Panc1 (cell line): ENCODE measurements around the gene ANKRD22. TPM values are rescaled to one million over a fixed set of nuclear protein-coding genes. Genes with fewer than 3 reads are reported as not detected.

ENCODE experiments used
- ATAC-seq: fragments of 200-7000 bp; cut with Tn5 transposase; 2 replicates; pipeline ENCODE4 v1.9.1; 2020; ENCODE audit warnings: mild to moderate bottlenecking, moderate library complexity
- BruUV-seq: library from RNA; stranded (reverse); fragments of 400-500 nt; replicated peaks from 2 replicates; lab custom pipeline; 2021; lab: Mats Ljungman, UMichigan
- CTCF ChIA-PET: fragments of 300-600 bp; sonication (Branson Sonifier 250); formaldehyde crosslinking; loops from one replicate; lab custom pipeline; 2022; ENCODE audit warnings: antibody characterized with exemption; lab: Charles Lee
- POLR2A ChIA-PET: fragments of 300-600 bp; sonication (Branson Sonifier 250); formaldehyde crosslinking; loops from one replicate; lab custom pipeline; 2022; ENCODE audit warnings: antibody characterized with exemption; lab: Charles Lee
- DNase-seq: peaks from one replicate; pipeline ENCODE4 v3.0.0-alpha.2; 2010; ENCODE audit warnings: low read depth, low spot score
- H3K27ac ChIP-seq: 2 replicates; pipeline ENCODE4 v1.5.1; 2011; ENCODE audit warnings: mild to moderate bottlenecking, low read length, inconsistent platforms
- H3K27me3 ChIP-seq: fragments of 200-500 bp; sonication (Bioruptor generic); 2 replicates; pipeline ENCODE4 v1.6.0; 2014; ENCODE audit warnings: low read length, inconsistent platforms; ENCODE audit not compliant: control insufficient read depth, insufficient read depth
- H3K36me3 ChIP-seq: fragments of 200-500 bp; sonication (Bioruptor generic); 2 replicates; pipeline ENCODE4 v1.5.1; 2014; ENCODE audit warnings: inconsistent platforms, mild to moderate bottlenecking, low read length, moderate library complexity; ENCODE audit not compliant: control insufficient read depth, insufficient read depth
- H3K4me1 ChIP-seq: 2 replicates; pipeline ENCODE4 v1.5.1; 2011; ENCODE audit warnings: inconsistent platforms, mild to moderate bottlenecking, low read length, moderate library complexity; ENCODE audit not compliant: control insufficient read depth, insufficient read depth
- H3K4me3 ChIP-seq, 2 experiments: 2 replicates each; pipeline ENCODE4 v1.5.1; 2011 to 2012; ENCODE audit warnings: low read depth in 2 of 2, low read length in 2 of 2, mild to moderate bottlenecking in 2 of 2, inconsistent platforms in 1 of 2, moderate library complexity in 1 of 2
- H3K9me3 ChIP-seq: fragments of 200-500 bp; sonication (Bioruptor generic); 2 replicates; pipeline ENCODE4 v1.5.1; 2014; ENCODE audit warnings: low read depth, mild to moderate bottlenecking, inconsistent platforms, low read length, moderate library complexity; ENCODE audit not compliant: control insufficient read depth, insufficient read depth
- POLR2AphosphoS5 ChIP-seq: IDR thresholded peaks from 2 replicates; pipeline ENCODE4 v1.6.1; 2012; ENCODE audit warnings: mild to moderate bottlenecking, low read depth, low read length, moderate library complexity
- SIN3A ChIP-seq: IDR thresholded peaks from 2 replicates; pipeline ENCODE4 v1.6.1; 2012; ENCODE audit warnings: low read depth, mild to moderate bottlenecking, low read length, moderate library complexity, borderline replicate concordance; ENCODE audit not compliant: insufficient read depth
- TCF7L2 ChIP-seq: IDR thresholded peaks from 2 replicates; pipeline ENCODE4 v1.6.1; 2011; ENCODE audit warnings: mild to moderate bottlenecking, low read depth, low read length, inconsistent platforms
- in situ Hi-C: cut with HindIII; loops from 2 replicates; pipeline ENCODE4 v1.10.0; 2016; ENCODE audit warnings: low sequenced_read_pairs, low pct_unique_long_range_greater_than_20kb
- intact Hi-C: fragments of 100-400 bp; cut with micrococcal nuclease; formaldehyde crosslinking; loops from one replicate; pipeline ENCODE4 v1.10.0; 2022; ENCODE audit not compliant: unreplicated experiment
- total RNA-seq: library from RNA; stranded (reverse); gene quantifications from one replicate; pipeline ENCODE4 v1.2.1, GENCODE V29; 2021; ENCODE audit not compliant: unreplicated experiment
- TF ChIP-seq, protein P1 (sequence below), 2 experiments: IDR thresholded peaks; 2 replicates each; pipeline ENCODE4 v1.6.1; 2011 to 2012; ENCODE audit warnings: low read depth in 2 of 2, control low read depth in 1 of 2, low read length in 1 of 2, mild to moderate bottlenecking in 1 of 2, moderate library complexity in 1 of 2; ENCODE audit not compliant: insufficient read depth in 1 of 2
- TF ChIP-seq, protein P2 (sequence below): fragments of 450-650 bp; IDR thresholded peaks from 2 replicates; pipeline ENCODE4 v1.5.1; 2017; ENCODE audit warnings: mild to moderate bottlenecking

ANKRD22 gene
- total RNA-seq, 1 experiment from 2014 or later: 0.15 TPM

DNA sequence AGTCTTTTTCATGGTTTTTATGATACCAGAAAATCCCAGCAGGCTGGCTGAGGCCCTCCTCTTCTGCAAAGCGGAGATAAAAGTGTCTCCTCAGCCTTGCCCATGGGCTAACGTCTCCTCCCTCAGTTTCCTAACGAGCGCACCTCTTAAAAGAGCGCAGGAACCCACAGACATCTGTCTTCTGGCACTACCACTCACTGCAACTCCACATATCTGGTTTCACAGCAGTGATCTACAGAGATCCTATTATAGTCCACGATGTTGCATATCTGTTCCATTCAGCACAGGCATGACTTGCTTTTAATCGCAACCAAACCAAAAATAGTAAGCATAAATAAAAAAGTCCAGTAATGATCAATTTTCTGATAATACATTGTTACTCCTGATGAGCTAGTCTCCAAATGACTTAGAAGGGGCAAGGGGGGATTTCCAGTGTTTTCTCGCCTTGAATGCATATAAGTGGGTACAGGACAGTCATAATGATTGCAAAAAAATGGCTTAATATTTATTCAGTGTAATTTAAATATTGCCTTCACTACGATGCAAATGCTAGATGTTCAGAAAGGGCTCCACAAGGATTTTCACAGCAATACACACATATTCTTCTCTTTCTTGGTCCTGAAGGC is 20.9 kb downstream of the ANKRD22 start:
- 0 out of 2 replicates have a peak, but pooled peaks cover 2% of the 10 kb centered on the region for H3K27me3 ChIP-seq
- ChIA-PET CTCF (no interaction called here), POLR2A (no interaction called here)
- TF ChIP-seq, protein P1, sequence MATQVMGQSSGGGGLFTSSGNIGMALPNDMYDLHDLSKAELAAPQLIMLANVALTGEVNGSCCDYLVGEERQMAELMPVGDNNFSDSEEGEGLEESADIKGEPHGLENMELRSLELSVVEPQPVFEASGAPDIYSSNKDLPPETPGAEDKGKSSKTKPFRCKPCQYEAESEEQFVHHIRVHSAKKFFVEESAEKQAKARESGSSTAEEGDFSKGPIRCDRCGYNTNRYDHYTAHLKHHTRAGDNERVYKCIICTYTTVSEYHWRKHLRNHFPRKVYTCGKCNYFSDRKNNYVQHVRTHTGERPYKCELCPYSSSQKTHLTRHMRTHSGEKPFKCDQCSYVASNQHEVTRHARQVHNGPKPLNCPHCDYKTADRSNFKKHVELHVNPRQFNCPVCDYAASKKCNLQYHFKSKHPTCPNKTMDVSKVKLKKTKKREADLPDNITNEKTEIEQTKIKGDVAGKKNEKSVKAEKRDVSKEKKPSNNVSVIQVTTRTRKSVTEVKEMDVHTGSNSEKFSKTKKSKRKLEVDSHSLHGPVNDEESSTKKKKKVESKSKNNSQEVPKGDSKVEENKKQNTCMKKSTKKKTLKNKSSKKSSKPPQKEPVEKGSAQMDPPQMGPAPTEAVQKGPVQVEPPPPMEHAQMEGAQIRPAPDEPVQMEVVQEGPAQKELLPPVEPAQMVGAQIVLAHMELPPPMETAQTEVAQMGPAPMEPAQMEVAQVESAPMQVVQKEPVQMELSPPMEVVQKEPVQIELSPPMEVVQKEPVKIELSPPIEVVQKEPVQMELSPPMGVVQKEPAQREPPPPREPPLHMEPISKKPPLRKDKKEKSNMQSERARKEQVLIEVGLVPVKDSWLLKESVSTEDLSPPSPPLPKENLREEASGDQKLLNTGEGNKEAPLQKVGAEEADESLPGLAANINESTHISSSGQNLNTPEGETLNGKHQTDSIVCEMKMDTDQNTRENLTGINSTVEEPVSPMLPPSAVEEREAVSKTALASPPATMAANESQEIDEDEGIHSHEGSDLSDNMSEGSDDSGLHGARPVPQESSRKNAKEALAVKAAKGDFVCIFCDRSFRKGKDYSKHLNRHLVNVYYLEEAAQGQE (IDR thresholded peaks at IDR 0.05; ENCODE audit: insufficient read depth in 1 of 2, low read depth in 2 of 2, low read length in 1 of 2): no peak
- TF ChIP-seq SIN3A: no peak
- TF ChIP-seq POLR2AphosphoS5: no peak
- TF ChIP-seq, protein P2, sequence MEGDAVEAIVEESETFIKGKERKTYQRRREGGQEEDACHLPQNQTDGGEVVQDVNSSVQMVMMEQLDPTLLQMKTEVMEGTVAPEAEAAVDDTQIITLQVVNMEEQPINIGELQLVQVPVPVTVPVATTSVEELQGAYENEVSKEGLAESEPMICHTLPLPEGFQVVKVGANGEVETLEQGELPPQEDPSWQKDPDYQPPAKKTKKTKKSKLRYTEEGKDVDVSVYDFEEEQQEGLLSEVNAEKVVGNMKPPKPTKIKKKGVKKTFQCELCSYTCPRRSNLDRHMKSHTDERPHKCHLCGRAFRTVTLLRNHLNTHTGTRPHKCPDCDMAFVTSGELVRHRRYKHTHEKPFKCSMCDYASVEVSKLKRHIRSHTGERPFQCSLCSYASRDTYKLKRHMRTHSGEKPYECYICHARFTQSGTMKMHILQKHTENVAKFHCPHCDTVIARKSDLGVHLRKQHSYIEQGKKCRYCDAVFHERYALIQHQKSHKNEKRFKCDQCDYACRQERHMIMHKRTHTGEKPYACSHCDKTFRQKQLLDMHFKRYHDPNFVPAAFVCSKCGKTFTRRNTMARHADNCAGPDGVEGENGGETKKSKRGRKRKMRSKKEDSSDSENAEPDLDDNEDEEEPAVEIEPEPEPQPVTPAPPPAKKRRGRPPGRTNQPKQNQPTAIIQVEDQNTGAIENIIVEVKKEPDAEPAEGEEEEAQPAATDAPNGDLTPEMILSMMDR: no peak
- no peak for TF ChIP-seq TCF7L2
- DNase-seq: no peak
- in situ Hi-C loops (no loop called here), intact Hi-C loops (loop anchor here (10.0 kb wide), 1 partner anchor 384 kb away; no protein-coding TSS in a partner anchor)
- no peak overlapping the region for H3K27ac ChIP-seq
- H3K4me3 ChIP-seq: no peak overlapping the region
- H3K36me3 ChIP-seq: no peaks in the 10 kb centered on the region
- H3K9me3 ChIP-seq: no peaks in the 10 kb centered on the region
- ATAC-seq: no peak
- BruUV-seq: no TSS peak
- H3K4me1 ChIP-seq: no peaks in the 10 kb centered on the region; the same call in 1 of the 2 replicates

DNA sequence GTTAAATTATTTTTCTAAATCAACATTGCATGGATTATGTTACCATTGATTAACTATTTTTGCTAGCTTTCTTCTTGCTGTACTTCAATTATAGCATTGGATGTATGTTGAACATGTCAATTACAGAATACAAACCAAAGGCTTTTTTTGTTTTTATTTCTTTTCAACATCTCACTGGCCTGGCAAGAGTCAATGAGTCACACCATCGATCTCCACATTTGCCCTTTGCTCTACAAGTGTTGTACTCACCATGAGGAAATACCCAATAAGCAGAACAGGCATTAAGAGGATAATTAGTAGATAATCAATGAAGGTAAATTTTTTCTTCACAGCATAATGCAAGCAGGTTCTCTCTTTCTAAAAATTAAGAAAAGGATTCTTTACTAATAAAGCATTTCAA is 23.3 kb downstream of the ANKRD22 start:
- intact Hi-C loops: no loop called here

More for the DNA sequence above, 23.3 kb downstream of the ANKRD22 start:
- POLR2A ChIA-PET: interaction anchor here (0.7 kb wide), 1 partner anchor 166 kb away, joined by 3 read pairs; no protein-coding TSS in a partner anchor
- no peaks in the 10 kb centered on the region for H3K4me1 ChIP-seq
- in situ Hi-C loops: no loop called here
- no peak for ATAC-seq
- H3K4me3 ChIP-seq: no peak overlapping the region
- CTCF ChIA-PET: no interaction called here
- no TSS peak for BruUV-seq
- DNase-seq: no peak
- no peaks in the 10 kb centered on the region for H3K9me3 ChIP-seq
- no peak for TF ChIP-seq TCF7L2
- TF ChIP-seq, protein P2: no peak
- TF ChIP-seq POLR2AphosphoS5: no peak
- TF ChIP-seq, protein P1 (IDR thresholded peaks at IDR 0.05; ENCODE audit: insufficient read depth in 1 of 2, low read depth in 2 of 2, low read length in 1 of 2): no peak
- no peaks in the 10 kb centered on the region for H3K36me3 ChIP-seq
- H3K27me3 ChIP-seq: 0 out of 2 replicates have a peak, but pooled peaks cover 2% of the 10 kb centered on the region
- no peak overlapping the region for H3K27ac ChIP-seq
